Spleen (tissue), 11 donors: Measurements from ENCODE around the gene FAM20C. TPM values are rescaled to one million over a fixed set of nuclear protein-coding genes. Genes with fewer than 3 reads are reported as not detected.

Source experiments
- DNase-seq: peaks from one replicate; pipeline ENCODE4 v3.0.0-alpha.2; 2020
- H3K27ac ChIP-seq, 8 donors: fragments of 200-600 bp; sonication (generic) in 7 of 8; 1 replicate in 4 of 8; 2 replicates in 4 of 8; pipeline versions ENCODE4 v1.5.0 to v1.8.0; 2016 to 2021; ENCODE audit warnings: inconsistent platforms in 4 of 8, mild to moderate bottlenecking in 4 of 8, moderate library complexity in 1 of 8
- H3K27me3 ChIP-seq, 7 donors: fragments of 200-600 bp; sonication (generic) in 6 of 7; replicated peaks in 1 of 7; 1 replicate in 4 of 7; 2 replicates in 3 of 7; pipeline versions ENCODE4 v1.5.0 to v1.8.0; 2016 to 2021; ENCODE audit warnings: inconsistent platforms in 3 of 7, mild to moderate bottlenecking in 1 of 7
- H3K36me3 ChIP-seq, 6 donors: fragments of 200-600 bp; sonication (generic) in 5 of 6; 1 replicate in 4 of 6; 2 replicates in 2 of 6; pipeline versions ENCODE4 v1.5.0 to v1.8.0; 2016 to 2021; ENCODE audit warnings: inconsistent platforms in 2 of 6
- H3K4me1 ChIP-seq, 6 donors: fragments of 200-600 bp; sonication (generic) in 5 of 6; 1 replicate in 3 of 6; 2 replicates in 3 of 6; pipeline versions ENCODE4 v1.5.0 to v1.8.0; 2016 to 2021; ENCODE audit warnings: inconsistent platforms in 3 of 6
- H3K4me3 ChIP-seq, 8 donors: fragments of 200-600 bp; sonication (generic) in 7 of 8; 1 replicate in 4 of 8; 2 replicates in 4 of 8; pipeline versions ENCODE4 v1.5.0 to v1.8.0; 2016 to 2021; ENCODE audit warnings: inconsistent platforms in 4 of 8, mild to moderate bottlenecking in 4 of 8, moderate library complexity in 2 of 8
- H3K9me3 ChIP-seq, 8 donors: fragments of 200-600 bp; sonication (generic) in 7 of 8; 1 replicate in 4 of 8; 2 replicates in 4 of 8; pipeline versions ENCODE4 v1.5.0 to v1.8.0; 2016 to 2021; ENCODE audit warnings: inconsistent platforms in 4 of 8
- CTCF ChIP-seq, 11 experiments: fragments of 200-600 bp in 7 of 11; fragments of 450-650 bp in 4 of 11; sonication (generic) in 4 of 11; IDR thresholded peaks in 8 of 11; conservative IDR thresholded peaks in 3 of 11; 1 replicate in 7 of 11; 2 replicates in 4 of 11; pipeline versions ENCODE4 v1.4.0 to v1.8.0; 2016 to 2021; ENCODE audit warnings: antibody characterized with exemption in 11 of 11, inconsistent platforms in 4 of 11, mild to moderate bottlenecking in 1 of 11
- POLR2A ChIP-seq, 3 donors: fragments of 450-650 bp; IDR thresholded peaks; one replicate each; pipeline ENCODE4 v1.5.1; 2017; ENCODE audit warnings: antibody characterized with exemption in 3 of 3, mild to moderate bottlenecking in 1 of 3
- POLR2AphosphoS5 ChIP-seq, 3 donors: sonication (generic); formaldehyde crosslinking; IDR thresholded peaks; one replicate each; pipeline ENCODE4 v1.5.1; 2017; ENCODE audit warnings: antibody characterized with exemption in 3 of 3
- WGBS, 5 donors: extraction: QIAGEN DNeasy Blood & Tissue Kit in 3 of 5; methylation state at CpG; one replicate each; pipeline versions ENCODE4 v1.1.5 to v1.1.7; 2013 to 2018; 5-methylcytosine and 5-hydroxymethylcytosine counted together
- intact Hi-C: fragments of 100-400 bp; cut with DNase I; formaldehyde crosslinking; loops from one replicate; pipeline ENCODE4 v1.15.0; 2023; ENCODE audit warnings: low total_unique reads
- polyA plus RNA-seq, 3 donors: library from polyadenylated mRNA; stranded (reverse); fragments of 200-250 nt; gene quantifications; one replicate each; pipeline ENCODE4 v1.2.1, GENCODE V29; 2013
- total RNA-seq, 7 donors: library from RNA; depleted of rRNA in 3 of 7; stranded (reverse); fragments of >200 nt in 3 of 7; fragmentation: NEBNext Ultra II Directional in 4 of 7; extraction: Animal tissue kit (Norgen Biotek cat#: 25700) in 4 of 7; gene quantifications; one replicate each; pipeline versions ENCODE4 v1.1.0 to v1.2.1, GENCODE V29; 2016 to 2021
- donor health status: healthy with polysubstance abuse.
- donor health status: DM: no; HTN: no; CAD: no; lungs with moderate emphysema.
- donor health status: DM: no; HTN: no; CAD: no.
- donor health status: Bipolar disorder and iron deficiency.
- donor health status: healthy.
- donor health status: DM: no; HTN: no; CAD: no.
- donor health status: DM: yes; HTN: yes; CAD: no.

The FAM20C gene
- total and polyA plus RNA-seq, 10 donors: 6.9 to 27.3 (median 14.6) TPM

DNA sequence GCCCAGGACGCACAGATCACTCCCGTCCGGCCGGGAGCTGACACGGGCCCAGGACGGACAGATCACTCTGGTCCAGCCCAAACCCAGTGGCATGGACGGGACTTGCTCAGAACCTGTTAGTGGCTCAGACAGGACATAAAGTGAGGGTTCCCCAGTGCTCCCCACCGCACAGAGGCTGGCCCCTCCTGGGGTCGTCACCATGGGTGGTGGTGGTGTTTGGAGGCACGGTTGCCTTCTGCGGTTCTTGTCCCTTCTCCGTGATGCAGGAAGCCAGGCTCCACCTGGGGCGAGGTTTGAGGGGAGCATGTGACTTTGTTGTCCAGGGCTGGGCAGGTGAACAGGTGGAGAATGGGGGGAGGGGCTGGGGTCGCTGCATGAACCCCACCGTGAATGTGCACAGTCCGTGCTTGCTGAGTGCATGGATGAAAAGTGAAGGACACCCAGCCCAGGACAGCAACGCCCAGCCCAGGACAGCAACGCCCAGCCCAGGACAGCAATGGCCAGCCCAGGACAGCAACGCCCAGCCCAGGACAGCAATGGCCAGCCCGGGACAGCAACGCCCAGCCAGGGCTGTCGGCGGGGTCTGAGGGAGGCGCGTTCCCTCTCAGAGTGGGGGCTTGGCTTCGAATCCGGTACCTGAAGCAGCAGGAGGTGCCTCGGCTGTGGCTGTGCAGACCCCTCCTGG lies 26.7 kb downstream of the FAM20C start:
- H3K36me3 ChIP-seq: peaks cover 0 to 7% (median 0%) of the 10 kb centered on the region in 6 donors
- 85 to 92% (median 88%) methylated on average over 16 to 28 of the region's 28 CpGs for WGBS, 5 donors
- H3K4me1 ChIP-seq: peaks cover 0 to 11% (median 0%) of the 10 kb centered on the region in 6 donors
- intact Hi-C loops: no loop called here
- H3K9me3 ChIP-seq: no peaks in the 10 kb centered on the region
- no peak overlapping the region for H3K27ac ChIP-seq
- no peak overlapping the region for H3K4me3 ChIP-seq
- DNase-seq: no peak
- peaks cover 0 to 17% (median 0%) of the 10 kb centered on the region in 7 donors for H3K27me3 ChIP-seq
- no peak for TF ChIP-seq POLR2AphosphoS5 (IDR thresholded peaks at IDR 0.05)
- no peak for TF ChIP-seq CTCF (IDR thresholded peaks at IDR 0.05 in 8 of 11, conservative IDR thresholded peaks at IDR 0.05 in 3 of 11)
- TF ChIP-seq POLR2A (IDR thresholded peaks at IDR 0.05): no peak

GRCh38 chr7:219581-220150 lies 27.3 kb downstream of the FAM20C start:
- DNase-seq: no peak
- whole genome bisulfite sequencing, 5 donors: 87 to 96% (median 91%) methylated on average over 7 to 9 of the region's 9 CpGs
- no peak overlapping the region for H3K27ac ChIP-seq
- H3K9me3 ChIP-seq: no peaks in the 10 kb centered on the region
- H3K27me3 ChIP-seq: peaks cover 0 to 17% (median 0%) of the 10 kb centered on the region in 7 donors
- H3K36me3 ChIP-seq: peaks cover 0 to 7% (median 0%) of the 10 kb centered on the region in 6 donors
- H3K4me1 ChIP-seq: peaks cover 0 to 11% (median 0%) of the 10 kb centered on the region in 6 donors
- no peak overlapping the region for H3K4me3 ChIP-seq
- TF ChIP-seq CTCF (IDR thresholded peaks at IDR 0.05 in 8 of 11, conservative IDR thresholded peaks at IDR 0.05 in 3 of 11) (no peak), POLR2AphosphoS5 (IDR thresholded peaks at IDR 0.05) (no peak), POLR2A (IDR thresholded peaks at IDR 0.05) (no peak)
- intact Hi-C loops: no loop called here

DNA sequence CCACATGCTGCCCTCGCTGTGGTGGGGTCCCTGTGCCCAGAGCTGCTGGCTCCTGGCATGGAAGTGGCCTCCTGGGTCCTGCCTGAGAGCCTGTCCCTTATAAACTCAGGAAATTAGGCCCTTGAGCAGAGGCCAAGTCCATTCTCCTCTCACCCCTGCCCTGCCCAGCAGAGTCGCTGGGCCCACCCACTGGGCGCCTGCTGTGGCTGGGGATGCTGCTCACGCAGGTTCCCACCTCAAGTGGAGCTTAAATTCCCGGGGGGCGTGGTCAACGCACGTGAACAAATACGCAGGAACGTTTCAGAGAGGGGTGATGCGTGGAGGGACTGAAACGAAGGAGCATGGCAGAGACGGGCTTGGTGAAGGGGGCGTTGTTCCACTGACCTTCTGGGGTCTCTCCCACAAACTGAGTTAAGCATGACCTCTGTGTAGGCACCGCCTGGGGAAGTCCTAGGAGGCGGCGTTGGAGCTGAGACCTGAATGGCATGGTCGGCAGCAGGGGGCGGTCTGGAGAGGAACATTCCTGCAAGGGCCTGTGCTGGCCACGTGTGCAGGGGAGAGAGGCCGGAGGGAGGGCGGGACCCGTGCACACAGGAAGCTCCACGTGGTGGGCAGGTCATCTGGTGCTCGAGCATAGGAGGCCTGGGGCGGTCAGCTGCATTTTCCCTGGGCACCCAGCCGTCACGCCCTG lies 27.9 kb downstream of the FAM20C start:
- WGBS, 5 donors: 58 to 68% (median 62%) methylated on average over 24 to 28 of the region's 28 CpGs
- no peak for DNase-seq
- intact Hi-C loops: no loop called here

More for the DNA sequence above, 27.9 kb downstream of the FAM20C start:
- Histone ChIP-seq H3K4me1 (peaks cover 0 to 11% (median 0%) of the 10 kb centered on the region in 6 donors), H3K4me3 (no peak overlapping the region), H3K36me3 (peaks cover 0 to 7% (median 0%) of the 10 kb centered on the region in 6 donors), H3K27ac (no peak overlapping the region), H3K27me3 (peaks cover 0 to 17% (median 0%) of the 10 kb centered on the region in 7 donors), H3K9me3 (no peaks in the 10 kb centered on the region)
- TF ChIP-seq POLR2AphosphoS5 (IDR thresholded peaks at IDR 0.05) (no peak), CTCF (IDR thresholded peaks at IDR 0.05 in 8 of 11, conservative IDR thresholded peaks at IDR 0.05 in 3 of 11) (no peak), POLR2A (IDR thresholded peaks at IDR 0.05) (no peak)
